OCI-LY7 (cell line): ENCODE results near the gene PHF21B. TPM values are rescaled to one million over a fixed set of nuclear protein-coding genes. Genes with fewer than 3 reads are reported as not detected.
"Not testable (repeated sequence)": the region's sequence is repeated elsewhere in the genome, so short reads cannot be mapped to it uniquely, and the experiment has no call there.

Experiments used
- BruUV-seq: library from RNA; stranded (reverse); fragments of 400-500 nt; replicated peaks from 2 replicates; lab custom pipeline; 2021; lab: Mats Ljungman, UMichigan
- CTCF ChIA-PET: fragments of 300-600 bp; sonication (Branson Sonifier 250); formaldehyde crosslinking; loops from one replicate; lab custom pipeline; 2022; ENCODE audit warnings: antibody characterized with exemption; ENCODE audit not compliant: unreplicated experiment; lab: Charles Lee
- POLR2A ChIA-PET: fragments of 300-600 bp; sonication (Branson Sonifier 250); formaldehyde crosslinking; loops from one replicate; lab custom pipeline; 2022; ENCODE audit warnings: antibody characterized with exemption; lab: Charles Lee
- DNase-seq: peaks from one replicate; pipeline ENCODE4 v3.0.0-alpha.2; 2015; ENCODE audit warnings: low spot score
- H2AFZ ChIP-seq: fragments of 200-600 bp; sonication (generic), shearing (Covaris generic); 2 replicates; pipeline ENCODE4 v1.6.1; 2014; ENCODE audit warnings: mild to moderate bottlenecking, antibody characterized with exemption, low read length, moderate library complexity
- H3K27ac ChIP-seq: fragments of 200-600 bp; sonication (generic); 2 replicates; pipeline ENCODE4 v1.5.1; 2014; ENCODE audit warnings: mixed run types, low read depth, mild to moderate bottlenecking, moderate library complexity, low read length, inconsistent platforms; ENCODE audit not compliant: poor library complexity, severe bottlenecking
- H3K36me3 ChIP-seq: fragments of 200-600 bp; sonication (generic); 2 replicates; pipeline ENCODE4 v1.6.1; 2014; ENCODE audit warnings: mild to moderate bottlenecking, antibody characterized with exemption, low read length, moderate library complexity, mixed read lengths; ENCODE audit not compliant: insufficient read depth
- H3K4me1 ChIP-seq: fragments of 200-600 bp; sonication (generic); 2 replicates; pipeline ENCODE4 v1.5.1; 2014; ENCODE audit warnings: mild to moderate bottlenecking, low read length; ENCODE audit not compliant: insufficient read depth, poor library complexity, severe bottlenecking
- H3K4me2 ChIP-seq: fragments of 200-600 bp; sonication (generic); 2 replicates; pipeline ENCODE4 v1.6.1; 2014; ENCODE audit warnings: mild to moderate bottlenecking, low read length
- H3K4me3 ChIP-seq: fragments of 200-600 bp; sonication (generic); 2 replicates; pipeline ENCODE4 v1.5.1; 2014; ENCODE audit warnings: mild to moderate bottlenecking, low read depth, low read length; ENCODE audit not compliant: poor library complexity, severe bottlenecking
- H3K79me2 ChIP-seq: fragments of 200-600 bp; sonication (generic); 2 replicates; pipeline ENCODE4 v1.6.1; 2016; ENCODE audit warnings: low read depth, mild to moderate bottlenecking, low read length, moderate library complexity, mixed read lengths; ENCODE audit not compliant: insufficient read depth
- H3K9me2 ChIP-seq: fragments of 200-600 bp; sonication (generic); 2 replicates; pipeline ENCODE4 v1.6.1; 2016; ENCODE audit warnings: mild to moderate bottlenecking, low read length, mixed read lengths; ENCODE audit not compliant: insufficient read depth
- H3K9me3 ChIP-seq: fragments of 200-600 bp; sonication (generic); 2 replicates; pipeline ENCODE4 v1.6.1; 2014; ENCODE audit warnings: mild to moderate bottlenecking, mixed run types, low read length, mixed read lengths
- H4K20me1 ChIP-seq: fragments of 200-600 bp; sonication (generic); 2 replicates; pipeline ENCODE4 v1.6.1; 2014; ENCODE audit warnings: mild to moderate bottlenecking, antibody characterized with exemption, low read length, moderate library complexity, mixed read lengths; ENCODE audit not compliant: insufficient read depth
- CTCF ChIP-seq: fragments of 200-600 bp; sonication (generic); conservative IDR thresholded peaks from 2 replicates; pipeline ENCODE4 v1.5.1; 2014; ENCODE audit warnings: mild to moderate bottlenecking, antibody characterized with exemption, low read length, moderate library complexity, mixed read lengths
- EZH2phosphoT487 ChIP-seq: fragments of 200-600 bp; sonication (generic); IDR thresholded peaks from 2 replicates; pipeline ENCODE4 v1.6.1; 2018; ENCODE audit warnings: low read depth, borderline replicate concordance, mild to moderate bottlenecking, mixed run types, antibody characterized with exemption, low read length, moderate library complexity, mixed read lengths
- intact Hi-C: fragments of 100-400 bp; cut with micrococcal nuclease; formaldehyde crosslinking; loops from one replicate; pipeline ENCODE4 v1.10.0; 2022; ENCODE audit not compliant: unreplicated experiment
- total RNA-seq, 2 experiments: library from RNA; depleted of rRNA in 1 of 2; stranded (reverse); fragments of >200 nt in 1 of 2; shearing (Covaris generic) in 1 of 2; gene quantifications; 2 replicates each; pipeline ENCODE4 v1.2.3, GENCODE V29; 2014 to 2022

Gene PHF21B
- total RNA-seq, 2 experiments from 2014 or later, result 9.4 to 12.4 TPM

- BruUV-seq, result no TSS peak
- CTCF ChIA-PET, result no interaction called here
- no peak for TF ChIP-seq CTCF
- no peak for TF ChIP-seq EZH2phosphoT487
Observed at GRCh38 chr22:44860311-44860710, 149.5 kb downstream of the PHF21B start.

GRCh38 chr22:44859641-44860040 is 150.2 kb downstream of the PHF21B start:
- intact Hi-C loops, result no loop called here
- CTCF ChIA-PET, result no interaction called here

More at GRCh38 chr22:44860311-44860710, 149.5 kb downstream of the PHF21B start:
- POLR2A ChIA-PET, result no interaction called here
- Histone ChIP-seq H2AFZ (no peak overlapping the region), H3K79me2 (no peaks in the 10 kb centered on the region), H4K20me1 (no peaks in the 10 kb centered on the region), H3K4me1 (no peaks in the 10 kb centered on the region), H3K9me3 (no peaks in the 10 kb centered on the region), H3K9me2 (no peaks in the 10 kb centered on the region), H3K36me3 (no peaks in the 10 kb centered on the region), H3K4me3 (no peak overlapping the region), H3K4me2 (no peak overlapping the region), H3K27ac (no peak overlapping the region)
- intact Hi-C loops, result no loop called here
- no peak for DNase-seq

GRCh38 chr22:44858819-44859218 is 151.0 kb downstream of the PHF21B start:
- POLR2A ChIA-PET, H3K27ac ChIP-seq, BruUV-seq, H3K79me2 ChIP-seq, H3K4me3 ChIP-seq, H2AFZ ChIP-seq, H3K36me3 ChIP-seq, H3K4me2 ChIP-seq, H4K20me1 ChIP-seq, H3K9me3 ChIP-seq, intact Hi-C loops, H3K4me1 ChIP-seq, CTCF ChIA-PET, H3K9me2 ChIP-seq, DNase-seq: not testable (repeated sequence)

More at GRCh38 chr22:44859641-44860040, 150.2 kb downstream of the PHF21B start:
- BruUV-seq, result no TSS peak
- no peaks in the 10 kb centered on the region for H3K79me2 ChIP-seq
- no peaks in the 10 kb centered on the region for H3K4me1 ChIP-seq
- no peak overlapping the region for H3K4me2 ChIP-seq
- H3K36me3 ChIP-seq, result no peaks in the 10 kb centered on the region
- H3K27ac ChIP-seq, result no peak overlapping the region
- H3K9me3 ChIP-seq, result no peaks in the 10 kb centered on the region
- DNase-seq, result no peak
- H4K20me1 ChIP-seq, result no peaks in the 10 kb centered on the region
- H3K4me3 ChIP-seq, result no peak overlapping the region
- H2AFZ ChIP-seq, result no peak overlapping the region
- no peak for TF ChIP-seq EZH2phosphoT487
- TF ChIP-seq CTCF, result no peak
- H3K9me2 ChIP-seq, result no peaks in the 10 kb centered on the region
- POLR2A ChIA-PET, result no interaction called here
